PFSK-1 (cell line): Measurements from ENCODE around the gene GJA5.

Experiments
- POLR2AphosphoS5 ChIP-seq: IDR thresholded peaks from 2 replicates; pipeline ENCODE4 v1.6.1; 2012; ENCODE audit warnings: low read depth, mild to moderate bottlenecking, control low read depth, low read length, moderate library complexity
- REST ChIP-seq, 2 experiments: IDR thresholded peaks; 2 replicates each; pipeline versions ENCODE4 v1.6.1 to v1.8.0; 2011 to 2012; ENCODE audit warnings: low read depth in 2 of 2, low read length in 2 of 2, control low read depth in 1 of 2, inconsistent platforms in 1 of 2, mild to moderate bottlenecking in 1 of 2, moderate library complexity in 1 of 2; ENCODE audit not compliant: insufficient read depth in 1 of 2
- SIN3A ChIP-seq: IDR thresholded peaks from 2 replicates; pipeline ENCODE4 v1.6.1; 2012; ENCODE audit warnings: mild to moderate bottlenecking, low read length, moderate library complexity, borderline replicate concordance; ENCODE audit not compliant: insufficient read depth

GRCh38 chr1:147758379-147759100 is 1.9 kb downstream of the GJA5 start:
- TF ChIP-seq REST (IDR thresholded peaks at IDR 0.05; ENCODE audit: insufficient read depth in 1 of 2, low read depth in 2 of 2, low read length in 2 of 2) = no peak
- no peak for TF ChIP-seq POLR2AphosphoS5
- no peak for TF ChIP-seq SIN3A
